HUES64 (cell line): ENCODE measurements around the gene SLC38A10.

Experiments used
- H3K27ac ChIP-seq: 2 replicates; pipeline ENCODE4 v1.7.0; 2013; ENCODE audit warnings: low read depth, low read length, inconsistent platforms
- H3K27me3 ChIP-seq: 2 replicates; pipeline ENCODE4 v1.6.1; 2013; ENCODE audit warnings: mild to moderate bottlenecking, low read length; ENCODE audit not compliant: insufficient read depth
- H3K36me3 ChIP-seq: 2 replicates; pipeline ENCODE4 v1.6.1; 2013; ENCODE audit warnings: mild to moderate bottlenecking, low read length; ENCODE audit not compliant: insufficient read depth
- H3K4me1 ChIP-seq: 2 replicates; pipeline ENCODE4 v1.6.1; 2013; ENCODE audit warnings: mild to moderate bottlenecking, low read length, moderate library complexity; ENCODE audit not compliant: insufficient read depth
- H3K4me3 ChIP-seq: 2 replicates; pipeline ENCODE4 v1.5.1; 2013; ENCODE audit warnings: mild to moderate bottlenecking, low read length, moderate library complexity
- H3K9ac ChIP-seq: 2 replicates; pipeline ENCODE4 v1.6.1; 2013; ENCODE audit warnings: mild to moderate bottlenecking, low read depth, low read length
- H3K9me3 ChIP-seq: 2 replicates; pipeline ENCODE4 v1.6.1; 2013; ENCODE audit warnings: low read depth, low read length; ENCODE audit not compliant: insufficient read depth
- WGBS: fragments of 150-250, 120-280 bp; methylation state at CpG from one replicate; pipeline ENCODE4 v1.1.7; 2013; ENCODE audit warnings: missing lambda C conversion rate; 5-methylcytosine and 5-hydroxymethylcytosine counted together

The SLC38A10 gene

GRCh38 chr17:81249223-81250040 is 45.7 kb downstream of the SLC38A10 start:
- Histone ChIP-seq H3K27ac (no peak overlapping the region), H3K9me3 (no peaks in the 10 kb centered on the region), H3K36me3 (no peaks in the 10 kb centered on the region), H3K9ac (no peak overlapping the region), H3K4me3 (no peak overlapping the region), H3K4me1 (0 out of 2 replicates have a peak, but pooled peaks cover 3% of the 10 kb centered on the region), H3K27me3 (no peaks in the 10 kb centered on the region)
- WGBS = 90% methylated on average over 15 of the region's 15 CpGs

- 90% methylated on average over 16 of the region's 16 CpGs for WGBS
- Histone ChIP-seq H3K36me3 (no peaks in the 10 kb centered on the region), H3K9ac (no peak overlapping the region), H3K27me3 (no peaks in the 10 kb centered on the region), H3K4me1 (0 out of 2 replicates have a peak, but pooled peaks cover 3% of the 10 kb centered on the region), H3K27ac (no peak overlapping the region), H3K4me3 (no peak overlapping the region), H3K9me3 (no peaks in the 10 kb centered on the region)
Observed at GRCh38 chr17:81248649-81249048, 46.5 kb downstream of the SLC38A10 start.

GRCh38 chr17:81247339-81247990 is 47.6 kb downstream of the SLC38A10 start:
- Histone ChIP-seq H3K36me3 (no peaks in the 10 kb centered on the region), H3K9ac (no peak overlapping the region), H3K27me3 (no peaks in the 10 kb centered on the region), H3K27ac (no peak overlapping the region), H3K4me1 (peaks cover 7% of the 10 kb centered on the region), H3K4me3 (no peak overlapping the region), H3K9me3 (no peaks in the 10 kb centered on the region)
- WGBS = 93% methylated on average over 14 of the region's 15 CpGs

- Histone ChIP-seq H3K36me3 (no peaks in the 10 kb centered on the region), H3K9ac (no peak overlapping the region), H3K27me3 (no peaks in the 10 kb centered on the region), H3K4me1 (peaks cover 4% of the 10 kb centered on the region), H3K9me3 (no peaks in the 10 kb centered on the region), H3K4me3 (no peak overlapping the region), H3K27ac (no peak overlapping the region)
- WGBS = 93% methylated on average over 28 of the region's 28 CpGs
Observed at GRCh38 chr17:81246679-81247338, 48.3 kb downstream of the SLC38A10 start.

- Histone ChIP-seq H3K4me1 (peaks cover 4% of the 10 kb centered on the region), H3K9me3 (no peaks in the 10 kb centered on the region), H3K27ac (no peak overlapping the region), H3K36me3 (peaks cover 3% of the 10 kb centered on the region), H3K4me3 (no peak overlapping the region), H3K27me3 (no peaks in the 10 kb centered on the region), H3K9ac (no peak overlapping the region)
- 95% methylated on average over 10 of the region's 10 CpGs for WGBS
Observed at GRCh38 chr17:81246343-81246670, 48.8 kb downstream of the SLC38A10 start.

GRCh38 chr17:81245665-81246342 is 49.3 kb downstream of the SLC38A10 start:
- Histone ChIP-seq H3K27me3 (no peaks in the 10 kb centered on the region), H3K9ac (no peak overlapping the region), H3K4me1 (peaks cover 4% of the 10 kb centered on the region), H3K4me3 (no peak overlapping the region), H3K9me3 (no peaks in the 10 kb centered on the region), H3K27ac (no peak overlapping the region), H3K36me3 (peaks cover 8% of the 10 kb centered on the region)
- WGBS = 92% methylated on average over 37 of the region's 37 CpGs

- Histone ChIP-seq H3K4me1 (peaks cover 4% of the 10 kb centered on the region), H3K27ac (no peak overlapping the region), H3K4me3 (no peak overlapping the region), H3K36me3 (peaks cover 10% of the 10 kb centered on the region), H3K27me3 (no peaks in the 10 kb centered on the region), H3K9ac (no peak overlapping the region), H3K9me3 (no peaks in the 10 kb centered on the region)
- 92% methylated on average over 25 of the region's 25 CpGs for WGBS
Observed at GRCh38 chr17:81245024-81245664, 50.0 kb downstream of the SLC38A10 start.

- Histone ChIP-seq H3K4me3 (no peak overlapping the region), H3K27ac (no peak overlapping the region), H3K36me3 (peaks cover 10% of the 10 kb centered on the region), H3K9ac (no peak overlapping the region), H3K9me3 (no peaks in the 10 kb centered on the region), H3K27me3 (no peaks in the 10 kb centered on the region), H3K4me1 (peaks cover 4% of the 10 kb centered on the region)
- WGBS = 91% methylated on average over 24 of the region's 24 CpGs
Observed at GRCh38 chr17:81244358-81245023, 50.6 kb downstream of the SLC38A10 start.

- peaks cover 4% of the 10 kb centered on the region for H3K4me1 ChIP-seq
- no peak overlapping the region for H3K9ac ChIP-seq
- no peak overlapping the region for H3K4me3 ChIP-seq
- no peak overlapping the region for H3K27ac ChIP-seq
- no peaks in the 10 kb centered on the region for H3K27me3 ChIP-seq
- 93% methylated on average over 10 of the region's 10 CpGs for WGBS
- H3K36me3 ChIP-seq = peaks cover 10% of the 10 kb centered on the region
- H3K9me3 ChIP-seq = no peaks in the 10 kb centered on the region
Observed at GRCh38 chr17:81243333-81243664, 51.8 kb downstream of the SLC38A10 start.

- Histone ChIP-seq H3K27ac (no peak overlapping the region), H3K36me3 (peaks cover 10% of the 10 kb centered on the region), H3K4me3 (no peak overlapping the region), H3K4me1 (peaks cover 4% of the 10 kb centered on the region), H3K27me3 (no peaks in the 10 kb centered on the region), H3K9me3 (no peaks in the 10 kb centered on the region), H3K9ac (no peak overlapping the region)
- 80% methylated on average over 30 of the region's 33 CpGs for WGBS
Observed at GRCh38 chr17:81242421-81243332, 52.4 kb downstream of the SLC38A10 start.
